Glutamatergic neuron (in vitro differentiated cells): Measurements from ENCODE around the gene RRP1B. TPM values are rescaled to one million over a fixed set of nuclear protein-coding genes. Genes with fewer than 3 reads are reported as not detected.

Experiments used
- DNase-seq: peaks from one replicate; pipeline ENCODE4 v3.0.0; 2022
- H3K27ac Mint-ChIP-seq: one replicate; pipeline ENCODE4 v1.8.0; 2020; ENCODE audit warnings: mild to moderate bottlenecking, mixed read lengths, inconsistent platforms; ENCODE audit not compliant: unreplicated experiment
- H3K27me3 Mint-ChIP-seq: one replicate; pipeline ENCODE4 v1.8.0; 2020; ENCODE audit warnings: mild to moderate bottlenecking, moderate library complexity, mixed read lengths, inconsistent platforms; ENCODE audit not compliant: unreplicated experiment
- H3K36me3 Mint-ChIP-seq: one replicate; pipeline ENCODE4 v1.8.0; 2020; ENCODE audit warnings: mild to moderate bottlenecking, mixed read lengths, inconsistent platforms; ENCODE audit not compliant: unreplicated experiment
- H3K4me1 Mint-ChIP-seq: one replicate; pipeline ENCODE4 v1.8.0; 2020; ENCODE audit warnings: mild to moderate bottlenecking, low read depth, mixed read lengths, inconsistent platforms; ENCODE audit not compliant: unreplicated experiment
- H3K4me3 Mint-ChIP-seq: one replicate; pipeline ENCODE4 v1.8.0; 2020; ENCODE audit warnings: mild to moderate bottlenecking, mixed read lengths, inconsistent platforms; ENCODE audit not compliant: unreplicated experiment
- H3K9me3 Mint-ChIP-seq: one replicate; pipeline ENCODE4 v1.8.0; 2020; ENCODE audit warnings: mild to moderate bottlenecking, moderate library complexity, mixed read lengths, inconsistent platforms; ENCODE audit not compliant: unreplicated experiment
- CTCF ChIP-seq: fragments of 200-600 bp; sonication (generic); IDR thresholded peaks from one replicate; pipeline ENCODE4 v1.5.0; 2021; ENCODE audit not compliant: partially characterized antibody, unreplicated experiment
- total RNA-seq: library from RNA; stranded (reverse); fragmentation: NEBNext Ultra II Directional; extraction: Animal tissue kit (Norgen Biotek cat#: 25700); gene quantifications from one replicate; pipeline ENCODE4 v1.2.1, GENCODE V29; 2021; ENCODE audit not compliant: unreplicated experiment

RRP1B gene
- total RNA-seq, 1 donor from 2014 or later, result 41.2 TPM

GRCh38 chr21:43717166-43717853 is 58.0 kb downstream of the RRP1B start:
- peak overlapping the region; percentile 57 for H3K4me3 Mint-ChIP-seq
- no peak for TF ChIP-seq CTCF
- H3K27me3 Mint-ChIP-seq, result peaks cover 8% of the 10 kb centered on the region
- H3K9me3 Mint-ChIP-seq, result peaks cover 4% of the 10 kb centered on the region
- peak; percentile 3 for DNase-seq
- no peak overlapping the region for H3K27ac Mint-ChIP-seq
- peaks cover 6% of the 10 kb centered on the region for H3K4me1 Mint-ChIP-seq
- H3K36me3 Mint-ChIP-seq, result no peaks in the 10 kb centered on the region

- DNase-seq, result peak; percentile 46
- no peaks in the 10 kb centered on the region for H3K36me3 Mint-ChIP-seq
- TF ChIP-seq CTCF, result no peak
- peaks cover 4% of the 10 kb centered on the region for H3K9me3 Mint-ChIP-seq
- peaks cover 6% of the 10 kb centered on the region for H3K4me1 Mint-ChIP-seq
- H3K27ac Mint-ChIP-seq, result no peak overlapping the region
- peak overlapping the region; percentile 74 for H3K4me3 Mint-ChIP-seq
- H3K27me3 Mint-ChIP-seq, result peaks cover 12% of the 10 kb centered on the region
These were observed 58.9 kb downstream of the RRP1B start for GRCh38 chr21:43717967-43718871.

GRCh38 chr21:43718872-43719747 is 59.8 kb downstream of the RRP1B start, which contains the start of gene PDXK:
TSS of gene PDXK (plus strand) at chr21:43719129. CDS start at chr21:43719295, 166 bp downstream.
- H3K36me3 Mint-ChIP-seq, result no peaks in the 10 kb centered on the region
- H3K4me3 Mint-ChIP-seq, result peak within 1 kb of the TSS; percentile 78
- DNase-seq, result peak; percentile 84
- peaks cover 6% of the 10 kb centered on the region for H3K4me1 Mint-ChIP-seq
- H3K27me3 Mint-ChIP-seq, result peaks cover 12% of the 10 kb centered on the region
- H3K27ac Mint-ChIP-seq, result no peak within 1 kb of the TSS
- TF ChIP-seq CTCF, result no peak
- H3K9me3 Mint-ChIP-seq, result peaks cover 4% of the 10 kb centered on the region

GRCh38 chr21:43719748-43720538 is 60.6 kb downstream of the RRP1B start:
- Mint-ChIP-seq H3K4me3 (peak overlapping the region; percentile 78), H3K36me3 (no peaks in the 10 kb centered on the region), H3K27me3 (peaks cover 12% of the 10 kb centered on the region), H3K27ac (no peak overlapping the region), H3K4me1 (peaks cover 6% of the 10 kb centered on the region), H3K9me3 (peaks cover 4% of the 10 kb centered on the region)
- peak; percentile 12 for DNase-seq
- no peak for TF ChIP-seq CTCF
